Measurements from ENCODE around the gene ZCWPW1.
"Not testable (repeated sequence)": the region's sequence is repeated elsewhere in the genome, so short reads cannot be mapped to it uniquely, and the experiment has no call there.

Gene ZCWPW1

DNA sequence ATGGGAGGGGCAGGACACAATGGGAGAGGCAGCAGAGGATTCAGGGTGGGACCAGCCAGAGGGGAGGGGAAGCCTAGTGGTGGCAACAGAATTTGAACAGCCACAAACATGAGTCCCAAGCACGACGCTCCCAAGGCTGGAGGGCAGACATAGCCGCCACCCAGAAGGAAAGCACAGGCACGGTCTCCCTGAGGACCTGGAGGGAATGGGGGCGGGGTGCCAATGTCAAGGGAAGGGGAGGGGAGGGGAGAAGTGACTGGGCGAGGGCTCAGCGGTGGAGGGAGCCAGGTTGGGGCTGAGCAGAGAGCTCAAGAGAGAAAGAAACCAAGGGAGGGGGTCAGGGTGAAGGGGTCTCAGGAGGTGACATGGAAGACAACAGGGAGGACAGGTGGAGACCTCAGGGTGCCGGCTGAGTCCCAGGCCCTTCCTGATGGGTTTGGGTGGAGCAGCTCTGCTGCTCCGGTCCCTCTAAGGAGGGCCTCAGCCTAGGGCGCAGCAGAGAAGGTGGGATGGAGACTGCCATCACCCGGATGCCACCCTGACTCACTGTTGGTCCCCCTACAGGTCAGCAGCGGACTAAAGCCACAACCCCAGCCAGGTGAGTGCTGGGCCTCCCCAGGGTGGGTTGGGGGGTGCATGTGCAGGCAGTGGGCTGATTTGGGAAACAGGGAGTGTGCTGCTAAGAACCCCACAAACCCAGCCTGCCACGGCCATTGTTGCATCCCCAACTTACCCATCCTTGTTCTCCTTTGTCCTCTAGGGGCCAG, 31.0 kb downstream of the ZCWPW1 start:
- no peak for DNase-seq

DNA sequence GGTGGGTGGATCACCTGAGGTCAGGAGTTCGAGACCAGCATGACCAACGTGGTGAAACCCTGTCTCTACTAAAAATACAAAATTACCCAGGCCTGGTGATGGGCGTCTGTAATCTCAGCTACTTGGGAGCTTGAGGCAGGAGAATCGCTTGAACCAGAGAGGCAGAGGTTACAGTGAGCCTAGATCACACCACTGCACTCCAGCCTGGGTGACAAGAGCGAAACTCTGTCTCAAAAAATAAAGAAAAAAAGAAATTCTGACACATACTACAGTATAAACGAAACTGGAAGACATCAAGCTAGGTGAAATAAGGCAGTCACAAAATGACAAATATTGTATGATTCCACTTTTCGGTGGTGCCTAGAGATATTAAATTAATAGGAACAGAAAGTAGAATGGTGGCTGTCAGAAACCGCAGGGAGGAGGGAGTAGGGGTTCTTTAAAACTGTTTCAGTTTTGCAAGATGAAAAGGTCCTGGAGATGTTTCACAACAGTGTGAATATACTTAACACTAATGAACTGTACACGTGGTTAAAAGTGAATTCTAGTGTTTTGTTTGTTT, 32.0 kb downstream of the ZCWPW1 start:
- no peak for DNase-seq

DNA sequence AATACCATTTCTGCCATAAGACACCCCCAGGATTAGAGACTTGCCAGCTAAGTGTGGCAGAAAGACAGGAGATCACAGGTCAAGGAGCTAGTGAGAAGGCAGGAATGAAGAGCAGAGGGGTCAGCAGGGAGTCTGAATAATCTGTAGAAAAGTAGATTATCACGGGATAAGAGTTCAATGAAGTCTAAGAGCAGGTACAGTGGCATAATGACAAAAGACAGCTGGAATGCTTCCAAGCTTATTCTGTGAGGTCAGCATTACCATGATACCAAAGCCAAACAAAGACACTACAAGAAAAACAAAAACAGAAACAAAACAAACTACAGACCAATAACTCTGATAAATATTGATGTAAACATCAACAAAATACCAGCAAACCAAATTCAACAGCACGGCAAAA, 34.4 kb downstream of the ZCWPW1 start:
- DNase-seq: no peak

DNA sequence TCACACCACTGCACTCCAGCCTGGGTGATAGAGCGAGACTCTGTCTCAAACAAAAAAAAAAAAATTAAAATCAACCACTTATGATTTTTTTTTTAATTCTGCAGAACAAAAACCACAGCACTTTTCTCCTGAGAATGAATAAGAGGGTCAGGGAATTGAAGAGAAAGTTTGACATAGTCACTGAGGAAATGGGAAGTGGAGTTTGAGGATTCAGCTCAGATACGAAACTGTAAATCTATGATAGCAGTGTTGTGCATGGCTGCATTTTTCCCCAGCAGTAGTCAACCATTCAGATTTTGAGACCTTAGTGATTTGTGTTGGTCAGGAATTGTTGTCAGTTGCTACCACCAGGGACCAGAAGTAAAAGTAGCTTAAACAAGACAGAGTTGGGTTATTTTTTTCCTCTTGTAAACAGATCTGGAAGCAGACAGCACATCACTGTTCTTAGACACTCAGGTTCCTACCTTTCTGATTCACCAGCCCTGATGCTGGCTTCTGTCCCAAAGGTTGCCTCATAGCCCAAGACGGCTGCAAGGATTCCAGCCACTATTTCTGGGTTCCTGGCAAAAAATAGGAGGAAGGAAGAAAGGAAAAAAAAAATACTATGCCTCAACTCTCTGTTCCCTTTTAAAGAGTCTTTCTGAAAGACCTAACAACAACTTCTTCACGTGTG, 35.1 kb downstream of the ZCWPW1 start:
- no peak for DNase-seq

DNA sequence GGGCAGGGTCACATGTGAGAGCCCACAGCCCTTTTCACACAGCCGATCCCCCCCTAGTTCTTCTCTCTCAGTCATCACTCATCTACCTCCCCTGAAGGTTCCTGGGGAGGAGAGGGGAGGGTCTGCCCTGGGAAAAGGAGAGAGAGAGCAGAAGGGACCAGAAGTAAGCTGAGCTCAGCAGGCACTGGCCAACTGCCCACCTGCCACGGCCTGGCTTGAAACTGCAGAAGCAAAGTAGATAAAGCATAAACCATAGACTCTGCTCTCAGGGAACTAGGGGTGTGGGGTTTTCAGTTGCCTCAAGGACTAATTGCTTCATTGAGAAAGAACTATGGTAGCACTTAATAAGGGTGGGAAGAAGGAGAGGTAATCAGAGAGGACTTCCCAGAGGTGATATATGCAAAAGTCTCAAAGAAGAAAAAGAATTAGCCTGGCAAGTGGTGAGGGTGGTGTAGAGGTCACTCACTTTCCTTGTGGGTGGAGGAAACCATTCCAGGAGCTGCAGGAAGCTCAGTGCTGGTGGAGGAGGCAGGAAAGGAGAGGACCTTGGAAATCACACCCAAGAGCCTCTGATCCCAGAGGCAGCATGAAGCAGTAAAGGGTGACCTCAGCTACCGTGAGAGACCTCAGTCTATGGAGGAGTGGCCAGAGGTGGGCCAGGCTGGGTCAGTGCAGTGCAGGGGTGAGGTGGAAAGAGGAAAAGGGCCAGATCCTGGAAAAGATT, 38.1 kb downstream of the ZCWPW1 start:
- DNase-seq: no peak

DNA sequence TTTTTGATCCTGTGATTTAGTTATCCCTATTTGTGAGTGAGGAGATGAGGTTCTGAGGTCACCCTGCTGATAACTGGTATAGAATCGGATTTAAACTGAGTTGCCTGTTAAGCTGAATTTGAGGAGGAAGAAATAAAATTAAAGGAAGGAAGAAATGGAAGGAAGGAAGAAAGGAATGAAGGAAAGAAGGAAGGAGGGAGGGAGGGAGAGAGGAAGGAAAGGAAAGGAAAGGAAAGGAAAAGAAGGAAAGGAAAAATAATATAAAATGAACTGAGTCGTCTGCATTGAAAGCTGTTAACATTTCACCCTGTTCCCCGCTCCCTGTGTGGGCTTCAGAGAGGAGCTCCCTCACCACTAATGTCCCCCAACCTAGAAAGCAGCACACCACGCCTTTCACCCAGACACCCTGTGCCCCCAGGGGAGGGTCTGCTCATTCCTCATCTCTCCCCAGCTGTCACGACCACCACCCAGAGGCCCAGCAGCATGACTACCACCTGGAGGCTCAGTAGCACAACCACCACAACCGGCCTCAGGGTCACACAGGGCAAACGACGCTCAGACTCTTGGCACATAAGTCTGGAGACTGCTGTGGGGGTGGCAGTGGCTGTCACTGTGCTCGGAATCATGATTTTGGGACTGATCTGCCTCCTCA, 38.9 kb downstream of the ZCWPW1 start:
- DNase-seq: no peak

DNA sequence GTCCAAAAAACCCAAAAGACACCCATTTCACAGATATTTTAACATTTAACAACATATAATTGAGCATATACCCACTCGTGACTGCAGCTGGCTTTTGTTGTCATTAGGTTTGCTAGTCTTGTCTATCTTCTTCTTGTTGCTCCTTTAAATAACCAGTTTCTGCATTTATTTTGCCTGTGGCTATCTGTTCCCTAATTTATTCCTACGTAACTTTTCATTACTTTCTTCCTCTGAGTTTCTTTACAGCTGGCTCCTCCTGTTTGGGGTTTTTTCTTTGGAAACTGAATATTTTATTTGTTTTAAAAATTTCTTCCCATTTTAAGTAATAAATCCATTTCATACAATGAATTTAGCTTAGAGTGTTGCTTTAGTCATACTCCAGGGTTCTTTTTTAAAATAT, 40.8 kb downstream of the ZCWPW1 start:
- no peak for DNase-seq

DNA sequence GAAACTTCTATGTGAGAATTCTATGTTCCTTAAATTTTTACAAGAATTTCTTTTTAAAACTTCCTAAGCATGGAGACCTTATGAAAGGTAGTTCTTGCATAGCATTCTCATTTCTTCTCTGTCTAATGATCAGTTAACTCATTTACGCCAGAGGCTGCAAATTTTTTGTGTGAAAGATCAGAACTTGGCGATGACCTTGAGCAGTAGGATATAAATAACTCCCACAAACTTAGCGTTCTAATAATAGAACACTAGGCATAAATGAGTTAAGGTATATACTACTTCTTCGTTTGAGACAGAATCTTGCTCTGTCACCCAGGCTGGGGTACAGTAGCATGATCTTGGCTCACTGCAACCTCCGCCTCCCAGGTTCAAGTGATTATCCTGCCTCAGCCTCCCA, 41.6 kb downstream of the ZCWPW1 start:
- DNase-seq: no peak

DNA sequence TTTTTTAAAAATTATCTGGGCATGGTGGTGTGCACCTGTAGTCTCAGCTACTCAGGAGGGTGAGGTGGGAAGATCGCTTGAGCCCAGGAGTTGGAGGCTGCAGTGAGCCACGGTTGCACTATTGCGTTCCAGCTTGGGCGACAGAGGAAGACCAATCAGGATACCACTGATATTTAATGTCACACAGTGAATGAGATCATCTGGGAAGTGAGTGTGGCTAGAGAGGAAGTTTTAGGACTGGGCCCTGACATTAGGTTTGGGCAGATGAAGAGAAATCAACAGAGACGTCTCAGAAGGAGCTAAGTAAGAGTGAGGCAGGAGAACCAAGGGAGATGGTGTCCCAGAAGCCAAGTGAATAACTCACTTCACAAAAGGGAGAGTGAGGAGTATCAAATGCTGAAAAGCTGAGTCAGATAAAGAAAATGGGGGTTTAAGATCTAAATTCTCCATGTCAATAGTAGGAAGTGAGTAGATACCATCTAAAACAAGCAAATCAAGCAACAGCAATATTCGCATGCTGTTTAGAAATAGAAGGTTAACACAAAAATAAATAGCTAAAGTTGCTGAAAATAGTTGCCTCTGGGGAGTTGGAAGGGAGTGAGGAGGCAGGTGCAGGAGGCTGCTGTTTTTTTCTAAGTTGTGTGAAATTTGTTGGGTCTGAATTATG, 43.7 kb downstream of the ZCWPW1 start:
- no peak for DNase-seq

DNA sequence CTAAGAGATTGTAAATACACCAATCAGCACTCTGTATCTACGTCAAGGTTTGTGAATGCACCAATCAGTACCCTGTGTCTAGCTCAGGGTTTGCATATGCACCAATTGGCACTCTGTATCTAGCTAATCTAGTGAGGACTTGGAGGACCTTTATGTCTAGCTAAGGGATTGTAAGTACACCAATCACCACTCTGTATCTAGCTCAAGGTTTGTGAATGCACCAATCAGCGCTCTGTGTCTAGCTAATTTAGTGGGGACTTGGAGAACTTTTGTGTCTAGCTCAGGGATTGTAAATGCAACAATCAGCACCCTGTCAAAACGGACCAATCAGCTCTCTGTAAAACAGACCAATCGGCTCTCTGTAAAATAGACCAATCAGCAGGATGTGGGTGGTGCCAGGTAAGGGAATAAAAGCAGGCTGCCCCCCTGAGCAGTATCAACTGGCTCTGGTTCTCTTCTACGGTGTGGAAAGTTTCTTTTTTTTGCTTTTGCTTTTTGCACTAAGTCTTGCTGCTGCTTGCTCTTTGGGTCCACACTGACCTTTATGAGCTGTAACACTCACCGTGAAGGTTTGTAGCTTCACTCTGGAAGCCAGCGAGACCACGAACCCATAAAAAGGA, 46.2 kb downstream of the ZCWPW1 start:
- DNase-seq: not testable (repeated sequence)

DNA sequence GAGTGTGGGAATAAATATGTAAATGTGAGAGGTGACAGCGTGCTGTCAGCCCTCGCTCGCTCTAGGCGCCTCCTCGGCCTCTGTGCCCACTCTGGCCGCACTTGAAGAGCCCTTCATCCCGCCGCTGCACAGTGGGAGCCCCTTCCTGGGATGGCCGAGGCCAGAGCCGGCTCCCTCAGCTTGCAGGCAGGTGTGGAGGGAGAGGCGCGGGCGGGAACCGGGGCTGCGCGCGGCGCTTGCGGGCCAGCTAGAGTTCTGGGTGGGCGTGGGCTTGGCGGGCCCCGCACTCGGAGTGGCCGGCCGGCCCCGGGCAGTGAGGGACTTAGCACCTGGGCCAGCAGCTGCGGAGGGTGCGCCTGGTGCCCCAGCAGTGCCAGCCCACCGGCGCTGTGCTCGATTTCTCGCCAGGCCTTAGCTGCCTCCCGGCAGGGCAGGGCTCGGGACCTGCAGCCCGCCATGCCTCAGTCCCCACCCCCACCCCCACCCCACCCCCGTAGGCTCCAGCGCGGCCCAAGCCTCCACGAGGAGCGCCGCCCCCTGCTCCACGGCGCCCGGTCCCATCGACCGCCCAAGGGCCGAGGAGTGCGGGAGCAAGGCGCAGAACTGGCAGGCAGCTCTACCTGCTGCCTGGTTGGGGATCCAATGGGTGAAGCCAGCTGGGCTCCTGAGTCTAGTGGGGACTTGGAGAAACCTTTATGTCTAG, 46.8 kb downstream of the ZCWPW1 start:
- DNase-seq: not testable (repeated sequence)

DNA sequence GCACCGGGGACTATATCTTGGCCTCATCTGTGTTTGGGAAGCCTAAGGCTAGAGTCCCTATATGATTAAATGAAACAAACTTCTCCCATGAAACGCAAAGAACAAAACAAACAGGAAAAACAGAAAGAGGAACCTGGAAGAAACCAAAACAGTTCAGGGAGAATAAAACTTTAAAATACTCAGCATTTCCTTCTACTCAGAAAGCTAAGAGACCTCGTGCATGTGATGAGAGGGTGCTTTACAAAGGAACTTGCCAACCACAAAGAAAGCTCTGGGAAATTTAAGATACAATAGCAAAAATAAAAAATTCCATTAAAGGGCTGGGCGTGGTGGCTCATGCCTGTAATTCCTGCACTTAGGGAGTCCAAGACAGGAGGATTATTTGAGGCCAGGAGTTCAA, 48.3 kb downstream of the ZCWPW1 start:
- DNase-seq: no peak

DNA sequence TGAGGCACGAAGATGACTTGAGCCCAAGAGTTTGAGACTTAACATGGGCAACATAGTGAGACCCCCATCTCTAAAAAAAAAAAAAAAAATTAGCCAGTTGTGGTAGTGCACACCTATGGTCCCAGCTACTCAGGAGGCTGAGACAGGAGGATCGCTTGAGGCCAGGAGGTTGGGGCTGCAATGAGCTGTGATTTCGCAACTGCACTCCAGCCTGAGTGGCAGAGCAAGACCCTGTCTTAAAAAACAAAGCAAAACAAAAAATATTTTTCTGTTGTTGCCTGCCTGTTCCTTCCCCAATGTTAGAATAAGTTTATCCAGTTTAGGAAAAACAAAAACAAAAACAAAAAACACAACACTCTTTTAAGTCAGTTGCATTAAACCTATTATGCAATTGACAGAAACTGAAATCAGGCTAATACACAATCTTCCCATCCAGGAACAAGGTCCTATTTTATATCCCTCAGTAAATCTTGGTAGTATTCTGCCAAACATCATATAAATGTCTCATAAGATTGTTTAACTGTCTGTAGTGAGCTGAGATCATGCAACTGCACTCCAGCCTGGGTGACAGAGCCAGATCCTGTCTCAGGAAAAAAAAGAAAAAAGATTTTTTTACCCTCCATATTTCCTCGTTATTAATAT, 50.3 kb downstream of the ZCWPW1 start:
- no peak for DNase-seq

DNA sequence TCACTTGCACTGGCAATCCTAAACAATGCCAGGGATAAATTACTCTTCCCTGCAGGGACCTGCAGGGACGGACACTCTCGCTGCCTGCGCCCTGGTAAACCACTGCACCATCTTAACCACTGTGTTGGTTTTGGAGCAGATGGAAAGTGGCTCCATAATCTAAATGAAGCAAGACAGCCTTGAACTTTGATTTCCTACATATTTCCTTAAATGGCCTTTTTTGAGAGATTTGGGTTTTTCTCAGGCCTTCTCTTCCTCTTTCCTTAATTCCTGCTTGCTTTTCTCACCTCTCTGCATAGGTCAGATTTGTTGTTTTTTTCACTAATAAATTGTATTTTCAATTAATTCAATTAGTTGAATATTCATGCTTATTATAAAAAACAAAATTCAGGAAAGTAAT, 52.4 kb downstream of the ZCWPW1 start:
- no peak for DNase-seq

DNA sequence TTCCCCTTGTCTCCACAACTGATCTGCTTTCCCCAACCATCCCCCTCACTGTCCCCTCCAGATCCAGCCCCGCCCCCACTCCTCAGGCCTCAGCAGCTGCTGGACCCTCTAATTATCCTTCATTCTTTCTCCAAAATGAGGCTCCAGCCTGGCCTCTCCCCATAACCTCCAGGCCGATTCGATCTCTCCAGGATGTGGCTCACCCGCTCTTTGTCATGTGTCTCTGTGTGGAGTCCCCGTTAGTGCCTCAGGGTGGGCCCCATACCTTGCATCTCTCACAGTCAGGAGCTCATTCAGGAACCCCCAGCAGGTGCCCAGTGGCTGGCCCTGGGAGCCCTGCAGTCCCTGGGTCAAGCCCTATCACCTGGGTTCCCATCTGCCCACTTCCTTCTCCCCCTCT, 53.9 kb downstream of the ZCWPW1 start:
- DNase-seq: no peak

DNA sequence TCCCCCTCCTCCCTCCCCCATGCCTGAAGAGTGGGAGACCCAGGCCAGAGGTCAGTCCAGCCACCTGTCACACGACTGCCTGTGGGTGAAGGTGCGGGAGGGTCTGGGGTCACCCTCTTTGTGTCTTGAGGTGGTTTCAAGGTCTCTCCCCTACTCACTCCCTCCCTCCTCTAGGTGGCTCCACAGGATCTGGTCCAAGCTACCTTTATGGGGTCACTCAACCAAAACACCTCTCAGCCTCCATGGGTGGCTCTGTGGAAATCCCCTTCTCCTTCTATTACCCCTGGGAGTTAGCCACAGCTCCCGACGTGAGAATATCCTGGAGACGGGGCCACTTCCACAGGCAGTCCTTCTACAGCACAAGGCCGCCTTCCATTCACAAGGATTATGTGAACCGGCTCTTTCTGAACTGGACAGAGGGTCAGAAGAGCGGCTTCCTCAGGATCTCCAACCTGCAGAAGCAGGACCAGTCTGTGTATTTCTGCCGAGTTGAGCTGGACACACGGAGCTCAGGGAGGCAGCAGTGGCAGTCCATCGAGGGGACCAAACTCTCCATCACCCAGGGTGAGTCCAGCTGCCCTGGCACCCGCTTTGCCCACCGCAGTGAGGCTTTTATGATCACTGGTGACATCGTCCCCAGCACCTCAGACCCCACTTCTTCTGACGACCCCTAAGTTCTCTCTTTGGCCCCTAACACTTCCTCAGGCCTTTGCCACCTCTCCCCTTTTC, 54.5 kb downstream of the ZCWPW1 start:
- DNase-seq: not testable (repeated sequence)

DNA sequence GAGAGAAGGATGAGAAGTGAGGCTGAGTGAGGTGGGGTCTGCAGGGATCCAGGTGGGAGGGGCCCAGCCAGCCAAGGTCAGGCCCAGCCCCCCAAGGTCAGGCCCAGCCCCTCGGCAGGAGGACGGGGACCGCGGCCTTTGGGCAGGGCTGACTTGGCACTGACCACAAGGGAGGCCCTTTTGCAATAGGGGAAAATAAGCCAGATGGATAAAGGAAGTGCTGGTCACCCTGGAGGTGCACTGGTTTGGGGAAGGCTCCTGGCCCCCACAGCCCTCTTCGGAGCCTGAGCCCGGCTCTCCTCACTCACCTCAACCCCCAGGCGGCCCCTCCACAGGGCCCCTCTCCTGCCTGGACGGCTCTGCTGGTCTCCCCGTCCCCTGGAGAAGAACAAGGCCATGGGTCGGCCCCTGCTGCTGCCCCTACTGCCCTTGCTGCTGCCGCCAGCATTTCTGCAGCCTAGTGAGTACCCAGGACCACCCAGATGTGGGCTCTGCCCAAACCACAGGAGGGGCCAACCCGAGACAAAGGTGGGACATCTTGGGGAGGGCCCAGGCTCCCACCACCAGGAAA, 55.2 kb downstream of the ZCWPW1 start, which contains the start of gene PILRA:
TSS of gene PILRA (plus strand) at position 227 of the 571 bp plus-strand sequence. CDS start at position 397, 170 bp downstream.
- no peak for DNase-seq

DNA sequence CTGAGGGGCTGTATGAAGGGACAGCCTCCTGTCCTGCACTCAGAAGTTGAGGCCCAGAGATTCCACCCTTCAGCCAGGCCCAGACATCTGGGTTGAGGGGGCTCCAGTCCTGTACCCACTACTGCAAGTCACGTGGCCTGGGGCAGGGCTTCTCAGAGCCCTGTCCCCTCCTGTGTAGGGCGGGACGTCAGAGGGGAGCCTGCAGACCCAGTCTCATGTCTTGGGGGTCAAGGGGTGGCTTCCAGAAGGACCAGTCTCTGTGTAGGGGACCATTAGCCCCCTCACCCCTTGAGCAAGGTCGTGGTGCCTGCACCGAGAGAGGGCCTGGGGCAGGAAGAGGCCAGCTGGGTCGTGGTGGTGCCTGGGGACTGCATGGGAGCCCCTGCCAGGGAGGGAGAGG, 55.8 kb downstream of the ZCWPW1 start:
- DNase-seq: no peak

DNA sequence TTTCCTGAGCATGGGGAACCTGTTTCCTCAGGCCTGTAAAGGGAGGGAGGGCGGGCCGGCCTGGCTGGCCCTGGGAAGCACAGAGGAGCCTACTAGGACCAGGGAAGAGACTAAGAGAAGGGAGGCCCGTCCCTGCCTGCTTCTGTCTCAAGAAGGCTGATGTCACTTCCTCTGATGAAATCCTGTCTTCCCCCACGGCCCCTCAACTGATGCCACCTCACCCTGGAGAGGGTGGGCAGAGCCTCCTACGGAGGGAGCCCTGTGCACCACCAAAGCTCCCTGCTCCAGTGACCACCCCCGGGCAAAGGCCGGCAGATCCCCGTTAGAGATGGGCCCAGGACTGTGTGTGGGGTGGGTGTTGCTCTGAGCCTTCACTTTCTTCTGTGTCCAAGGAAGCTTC, 56.2 kb downstream of the ZCWPW1 start:
- DNase-seq: peak; percentile 60

Data from NCI-H226 (cell line).